Trophoblast cell (in vitro differentiated cells and primary cell): ENCODE measurements around the gene RNF150.

ENCODE experiments used
- DNase-seq, 2 donors: peaks; one replicate each; pipeline ENCODE4 v3.0.0-alpha.2; 2016
- H2AFZ ChIP-seq: 2 replicates; pipeline ENCODE4 v1.6.1; 2013; ENCODE audit warnings: low read length, moderate library complexity, mild to moderate bottlenecking; ENCODE audit not compliant: insufficient read depth, poor library complexity
- H2AK5ac ChIP-seq: 2 replicates; pipeline ENCODE4 v1.6.1; 2013; ENCODE audit warnings: mild to moderate bottlenecking, low read length
- H2BK120ac ChIP-seq: 2 replicates; pipeline ENCODE4 v1.6.1; 2013; ENCODE audit warnings: low read length, mild to moderate bottlenecking, moderate library complexity; ENCODE audit not compliant: insufficient read depth, poor library complexity
- H2BK12ac ChIP-seq: 2 replicates; pipeline ENCODE4 v1.6.1; 2013; ENCODE audit warnings: mild to moderate bottlenecking, low read length, moderate library complexity
- H2BK5ac ChIP-seq: 2 replicates; pipeline ENCODE4 v1.6.1; 2013; ENCODE audit warnings: low read length, low read depth, moderate library complexity, mild to moderate bottlenecking; ENCODE audit not compliant: poor library complexity
- H3K14ac ChIP-seq: 2 replicates; pipeline ENCODE4 v1.6.1; 2013; ENCODE audit warnings: mild to moderate bottlenecking, low read length
- H3K18ac ChIP-seq: 2 replicates; pipeline ENCODE4 v1.6.1; 2013; ENCODE audit warnings: mild to moderate bottlenecking, low read length
- H3K23ac ChIP-seq: 2 replicates; pipeline ENCODE4 v1.6.1; 2013; ENCODE audit warnings: low read length
- H3K27ac ChIP-seq: 2 replicates; pipeline ENCODE4 v1.5.1; 2013; ENCODE audit warnings: low read depth, mild to moderate bottlenecking, inconsistent platforms, low read length, moderate library complexity
- H3K27me3 ChIP-seq: 2 replicates; pipeline ENCODE4 v1.6.1; 2013; ENCODE audit warnings: inconsistent platforms, mild to moderate bottlenecking, low read length, moderate library complexity; ENCODE audit not compliant: insufficient read depth
- H3K36me3 ChIP-seq, 2 experiments: 1 replicate in 1 of 2; 2 replicates in 1 of 2; pipeline ENCODE4 v1.6.1; 2013; ENCODE audit warnings: low read length in 2 of 2, mild to moderate bottlenecking in 2 of 2, moderate library complexity in 1 of 2; ENCODE audit not compliant: insufficient read depth in 2 of 2, control insufficient read depth in 1 of 2
- H3K4ac ChIP-seq: 2 replicates; pipeline ENCODE4 v1.6.1; 2013; ENCODE audit warnings: low read depth, mild to moderate bottlenecking, low read length, moderate library complexity
- H3K4me1 ChIP-seq, 2 experiments: 1 replicate in 1 of 2; 2 replicates in 1 of 2; pipeline ENCODE4 v1.6.1; 2013; ENCODE audit warnings: low read length in 2 of 2, mild to moderate bottlenecking in 2 of 2, moderate library complexity in 1 of 2; ENCODE audit not compliant: insufficient read depth in 2 of 2, control insufficient read depth in 1 of 2
- H3K4me2 ChIP-seq: 2 replicates; pipeline ENCODE4 v1.6.1; 2013; ENCODE audit warnings: inconsistent platforms, mild to moderate bottlenecking, low read length, moderate library complexity
- H3K4me3 ChIP-seq: 2 replicates; pipeline ENCODE4 v1.5.1; 2013; ENCODE audit warnings: mild to moderate bottlenecking, low read depth, low read length, inconsistent platforms
- H3K79me1 ChIP-seq: one replicate; pipeline ENCODE4 v1.6.1; 2013; ENCODE audit warnings: low read length
- H3K79me2 ChIP-seq: 2 replicates; pipeline ENCODE4 v1.6.1; 2013; ENCODE audit warnings: low read length, mild to moderate bottlenecking; ENCODE audit not compliant: control insufficient read depth, insufficient read depth, poor library complexity
- H3K9ac ChIP-seq: 2 replicates; pipeline ENCODE4 v1.6.1; 2013; ENCODE audit warnings: mild to moderate bottlenecking, low read length
- H3K9me3 ChIP-seq: 2 replicates; pipeline ENCODE4 v1.6.1; 2013; ENCODE audit warnings: low read depth, mild to moderate bottlenecking, control low read depth, inconsistent platforms, low read length; ENCODE audit not compliant: insufficient read depth
- H4K12ac ChIP-seq: 2 replicates; pipeline ENCODE4 v1.6.1; 2013; ENCODE audit warnings: low read depth, mild to moderate bottlenecking, low read length, moderate library complexity
- H4K8ac ChIP-seq: 2 replicates; pipeline ENCODE4 v1.6.1; 2013; ENCODE audit warnings: low read depth, mild to moderate bottlenecking, low read length, moderate library complexity
- H4K91ac ChIP-seq: one replicate; pipeline ENCODE4 v1.6.1; 2013; ENCODE audit warnings: low read depth, mild to moderate bottlenecking, low read length, moderate library complexity
- WGBS: extraction: QIAGEN DNeasy Blood & Tissue Kit; methylation state at CpG from one replicate; pipeline ENCODE4 v1.1.7; 2013; ENCODE audit warnings: missing lambda C conversion rate; ENCODE audit not compliant: insufficient read length, insufficient coverage; ENCODE audit errors: extremely low coverage; 5-methylcytosine and 5-hydroxymethylcytosine counted together

Gene RNF150

DNA sequence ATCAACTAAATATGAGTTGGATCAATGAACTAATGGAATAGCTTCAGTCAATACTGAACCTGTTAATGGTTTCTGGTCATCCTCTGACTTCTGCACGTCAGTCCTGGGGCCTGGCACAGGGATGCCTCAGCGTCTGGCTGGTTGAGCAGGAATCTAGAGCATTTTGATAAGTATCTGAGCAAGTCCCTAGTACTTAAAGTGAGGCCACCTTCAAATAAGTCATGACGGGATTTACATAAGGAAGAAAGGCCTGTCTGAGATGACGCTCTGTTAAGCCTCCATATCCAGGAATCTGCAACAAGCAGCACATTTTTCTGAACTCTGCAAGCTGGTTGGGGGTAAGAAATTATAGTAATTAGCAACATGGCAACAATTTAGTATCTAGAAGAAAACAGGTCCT lies 293.9 kb downstream of the RNF150 start:
- no peaks in the 10 kb centered on the region for H3K36me3 ChIP-seq
- no peak overlapping the region for H3K18ac ChIP-seq
- no peak overlapping the region for H3K4ac ChIP-seq
- H3K4me3 ChIP-seq, result no peak overlapping the region
- no CpG with 5 or more reads among the region's 4 CpGs for WGBS
- no peak overlapping the region for H2BK12ac ChIP-seq
- H3K9ac ChIP-seq, result no peak overlapping the region
- peaks cover 8% of the 10 kb centered on the region for H3K79me1 ChIP-seq
- H3K27ac ChIP-seq, result peak overlapping the region; percentile 57
- H2AK5ac ChIP-seq, result no peak overlapping the region
- DNase-seq, result peak; percentile 72 to 85
- no peaks in the 10 kb centered on the region for H3K79me2 ChIP-seq
- no peak overlapping the region for H2BK5ac ChIP-seq
- no peaks in the 10 kb centered on the region for H3K27me3 ChIP-seq
- no peak overlapping the region for H2BK120ac ChIP-seq
- no peak overlapping the region for H2AFZ ChIP-seq
- H4K91ac ChIP-seq, result no peak overlapping the region
- no peaks in the 10 kb centered on the region for H3K9me3 ChIP-seq
- H3K4me1 ChIP-seq, result peaks cover 0 to 14% of the 10 kb centered on the region in 2 experiments
- H3K14ac ChIP-seq, result no peak overlapping the region
- no peak overlapping the region for H3K23ac ChIP-seq
- no peak overlapping the region for H4K8ac ChIP-seq
- H4K12ac ChIP-seq, result no peak overlapping the region
- H3K4me2 ChIP-seq, result peak overlapping the region; percentile 18

DNA sequence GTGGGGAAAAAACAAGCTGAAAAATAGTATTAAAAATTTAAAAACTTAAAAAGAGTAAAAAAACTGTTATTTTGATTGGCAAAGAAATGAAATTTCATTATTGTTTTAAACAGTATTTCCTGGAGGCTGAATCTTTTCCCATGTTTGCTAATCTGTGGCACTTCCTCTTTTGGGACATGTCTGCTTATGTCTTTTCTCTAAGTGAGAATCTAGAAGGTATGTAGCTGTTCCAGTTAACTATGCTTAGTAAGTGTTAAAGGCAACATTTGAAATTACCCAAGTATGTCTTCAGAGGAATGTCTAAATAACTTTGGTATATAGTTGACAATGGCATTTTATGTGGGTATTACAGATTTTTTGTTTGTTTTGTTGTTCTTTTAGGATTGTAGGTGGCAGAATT lies 295.5 kb downstream of the RNF150 start:
- Histone ChIP-seq H3K9me3 (no peaks in the 10 kb centered on the region), H2AFZ (no peak overlapping the region), H3K27me3 (no peaks in the 10 kb centered on the region), H3K36me3 (no peaks in the 10 kb centered on the region), H2BK5ac (no peak overlapping the region), H4K8ac (no peak overlapping the region), H3K14ac (no peak overlapping the region), H3K79me2 (no peaks in the 10 kb centered on the region), H3K23ac (no peak overlapping the region), H3K18ac (no peak overlapping the region), H3K4ac (no peak overlapping the region), H4K12ac (no peak overlapping the region), H2BK120ac (no peak overlapping the region), H4K91ac (no peak overlapping the region), H3K4me1 (peaks cover 0 to 14% of the 10 kb centered on the region in 2 experiments), H3K4me2 (no peak overlapping the region), H3K27ac (peak overlapping the region; percentile 29), H2BK12ac (no peak overlapping the region), H3K79me1 (peaks cover 8% of the 10 kb centered on the region), H2AK5ac (no peak overlapping the region), H3K9ac (no peak overlapping the region), H3K4me3 (no peak overlapping the region)
- peak in 1 of 2 donors; percentile 66 for DNase-seq

DNA sequence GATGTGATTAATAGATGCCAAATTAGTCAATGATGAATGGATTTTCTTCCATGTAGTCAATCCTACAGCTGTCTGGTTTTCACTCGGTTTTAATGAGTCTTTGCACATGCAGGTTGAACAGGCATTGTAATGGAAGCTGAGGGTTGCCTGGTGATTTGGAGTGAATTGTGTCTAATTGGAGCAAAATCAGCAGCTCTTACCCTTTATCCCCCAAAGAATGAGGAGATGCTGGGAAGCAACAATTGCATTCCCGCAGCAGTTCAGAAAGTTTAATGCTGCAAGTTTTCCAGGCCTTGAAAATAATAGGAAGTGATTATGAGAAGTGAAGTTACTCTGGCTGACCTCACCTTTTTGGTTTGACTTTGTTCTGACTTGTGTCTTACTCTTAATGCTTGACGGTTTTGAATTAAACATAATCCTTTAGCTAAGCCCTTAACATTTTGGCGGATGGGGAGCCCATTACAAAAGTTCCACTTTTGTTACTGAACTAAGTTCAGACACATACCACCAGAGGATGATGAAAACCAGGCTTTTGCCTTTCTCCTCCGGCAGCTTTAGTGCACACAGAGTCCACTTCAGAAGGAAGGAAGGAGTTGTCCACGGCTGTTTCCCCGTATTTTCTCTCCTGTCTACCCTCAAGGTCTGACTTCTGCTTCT lies 298.3 kb downstream of the RNF150 start:
- H2BK5ac ChIP-seq, result no peak overlapping the region
- no peak overlapping the region for H3K14ac ChIP-seq
- H4K91ac ChIP-seq, result no peak overlapping the region
- H3K27ac ChIP-seq, result peak overlapping the region; percentile 55
- no peak overlapping the region for H3K4ac ChIP-seq
- H3K9me3 ChIP-seq, result no peaks in the 10 kb centered on the region
- H3K18ac ChIP-seq, result no peak overlapping the region
- H2AK5ac ChIP-seq, result no peak overlapping the region
- H2BK120ac ChIP-seq, result no peak overlapping the region
- no peak overlapping the region for H3K9ac ChIP-seq
- no peak overlapping the region for H3K4me2 ChIP-seq
- H4K12ac ChIP-seq, result no peak overlapping the region
- H3K36me3 ChIP-seq, result no peaks in the 10 kb centered on the region
- peaks cover 0 to 14% of the 10 kb centered on the region in 2 experiments for H3K4me1 ChIP-seq
- no peak overlapping the region for H4K8ac ChIP-seq
- no peak for DNase-seq
- peaks cover 6% of the 10 kb centered on the region for H3K79me1 ChIP-seq
- no peak overlapping the region for H3K4me3 ChIP-seq
- H2AFZ ChIP-seq, result no peak overlapping the region
- H3K23ac ChIP-seq, result no peak overlapping the region
- no peaks in the 10 kb centered on the region for H3K27me3 ChIP-seq
- H3K79me2 ChIP-seq, result no peaks in the 10 kb centered on the region
- WGBS, result no CpG with 5 or more reads among the region's 7 CpGs
- H2BK12ac ChIP-seq, result no peak overlapping the region

DNA sequence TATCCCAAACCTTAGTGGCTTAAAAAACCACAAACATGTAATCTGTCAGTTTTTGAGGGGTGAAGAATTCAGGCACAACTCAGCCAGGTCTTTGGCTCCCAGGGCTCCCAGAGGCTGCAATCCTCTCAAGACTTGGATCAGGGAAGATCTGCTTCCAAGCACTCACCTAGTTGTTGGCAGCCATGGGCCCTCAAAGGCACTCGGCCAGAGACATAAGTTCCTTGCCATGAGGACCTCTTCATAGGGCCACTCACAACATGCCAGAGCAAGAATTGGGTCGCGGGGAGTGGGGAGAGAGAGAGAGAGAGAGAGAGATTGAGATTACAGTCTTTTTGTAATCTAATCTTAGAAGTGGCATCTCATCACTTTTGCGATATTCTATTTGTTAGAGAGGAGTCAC lies 300.0 kb downstream of the RNF150 start:
- Histone ChIP-seq H3K18ac (no peak overlapping the region), H3K4me1 (peaks cover 0 to 5% of the 10 kb centered on the region in 2 experiments), H3K23ac (no peak overlapping the region), H2AK5ac (no peak overlapping the region), H2BK5ac (no peak overlapping the region), H4K8ac (no peak overlapping the region), H4K91ac (no peak overlapping the region), H3K4ac (no peak overlapping the region), H3K9ac (no peak overlapping the region), H3K9me3 (no peaks in the 10 kb centered on the region), H3K27me3 (no peaks in the 10 kb centered on the region), H3K79me2 (no peaks in the 10 kb centered on the region), H3K27ac (no peak overlapping the region), H2AFZ (no peak overlapping the region), H3K36me3 (no peaks in the 10 kb centered on the region), H3K79me1 (peaks cover 3% of the 10 kb centered on the region), H4K12ac (no peak overlapping the region), H3K4me3 (no peak overlapping the region), H2BK12ac (no peak overlapping the region), H2BK120ac (no peak overlapping the region), H3K14ac (no peak overlapping the region), H3K4me2 (no peak overlapping the region)
- no peak for DNase-seq
- no CpG with 5 or more reads among the region's 4 CpGs for WGBS
